Stimulated activated naive CD4-positive, alpha-beta T cell treated with Interleukin-2 at 50 U/mL for 16 hours (primary cell): Measurements from ENCODE around the gene RALGAPA2.
A peak's percentile ranks its signal among the peaks of the same experiment; 100 is the strongest.

Source experiments
- DNase-seq: peaks from one replicate; lab custom pipeline; 2025; lab: John Stamatoyannopoulos, UW

Gene RALGAPA2

DNA sequence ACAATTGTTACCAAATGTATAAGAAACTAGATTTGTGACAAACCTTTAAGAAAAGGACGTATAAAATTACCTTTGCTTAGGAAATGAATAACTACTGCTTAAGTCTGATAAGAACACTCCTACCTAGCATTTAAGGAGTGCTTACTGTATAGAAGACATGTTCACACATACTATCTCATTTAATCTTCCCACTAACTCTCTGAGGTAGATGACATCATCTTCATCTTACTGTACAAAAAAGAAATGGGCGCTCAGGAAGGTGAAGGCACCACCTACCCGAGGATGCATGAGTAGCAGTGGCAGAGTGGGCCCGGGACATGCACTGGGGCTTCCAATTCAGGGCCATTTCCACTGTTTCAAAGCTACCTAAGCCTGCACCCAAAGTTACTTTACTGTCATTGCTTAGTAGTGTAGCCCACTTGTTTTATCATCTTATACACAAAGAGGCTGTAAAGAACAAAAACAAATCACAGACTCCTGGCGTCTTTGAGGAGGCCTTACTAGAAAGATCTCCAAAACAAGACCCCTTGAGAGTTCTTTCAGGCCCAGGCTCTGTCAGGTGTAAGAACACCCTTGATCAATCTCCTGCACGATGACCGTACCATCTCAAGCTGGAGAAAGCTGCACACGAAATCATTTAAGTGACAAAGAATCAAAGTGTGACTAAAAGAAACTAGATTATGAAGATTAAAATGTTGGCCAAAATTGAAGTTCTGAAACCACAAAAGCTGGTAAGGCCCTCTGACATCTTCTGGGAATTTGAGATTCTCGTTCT is 216.5 kb downstream of the RALGAPA2 start:
- DNase-seq, result no peak

DNA sequence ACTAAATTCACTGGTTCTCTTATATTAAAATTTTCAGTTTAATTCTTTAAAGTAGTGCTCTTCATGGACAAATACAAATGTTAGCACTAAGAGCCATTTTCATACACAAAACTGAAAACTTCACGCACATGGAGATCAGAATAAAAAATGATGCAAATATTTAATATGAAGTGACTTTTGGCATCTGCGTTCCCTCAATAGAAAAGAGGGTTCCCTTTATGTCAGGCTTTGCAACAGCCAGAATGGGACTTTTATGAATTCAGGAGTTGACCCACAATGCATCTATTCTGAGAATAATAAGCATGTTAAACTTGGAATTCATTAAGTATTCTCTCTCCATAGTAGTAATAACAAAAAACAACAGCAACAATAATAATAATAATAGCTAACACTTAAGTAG is 218.7 kb downstream of the RALGAPA2 start:
- DNase-seq, result no peak

- no peak for DNase-seq
Measured at GRCh38 chr20:20492521-20493332, 219.7 kb downstream of the RALGAPA2 start.

DNA sequence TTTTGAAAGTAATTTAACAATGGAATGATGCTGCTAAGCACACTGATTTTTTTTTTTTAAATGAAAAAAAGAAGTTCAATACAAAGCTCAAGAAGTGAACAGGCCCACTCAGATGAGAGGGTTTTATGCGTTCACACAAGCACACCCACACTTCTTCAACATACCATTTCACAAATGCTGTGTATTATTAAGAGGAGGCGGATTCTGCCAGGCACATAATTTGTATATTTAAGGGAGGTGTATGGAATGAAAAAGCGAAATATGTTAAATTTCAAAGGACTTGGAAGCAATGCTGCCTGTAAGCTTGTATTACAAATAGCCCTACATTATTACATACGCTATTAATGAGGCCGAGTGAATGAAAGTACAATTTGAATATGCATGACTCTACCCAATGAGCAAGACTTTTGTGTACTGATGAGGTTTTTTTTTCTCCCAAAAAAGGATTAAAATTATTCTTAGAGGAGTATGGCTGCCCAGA is 220.6 kb downstream of the RALGAPA2 start:
- DNase-seq, result no peak

DNA sequence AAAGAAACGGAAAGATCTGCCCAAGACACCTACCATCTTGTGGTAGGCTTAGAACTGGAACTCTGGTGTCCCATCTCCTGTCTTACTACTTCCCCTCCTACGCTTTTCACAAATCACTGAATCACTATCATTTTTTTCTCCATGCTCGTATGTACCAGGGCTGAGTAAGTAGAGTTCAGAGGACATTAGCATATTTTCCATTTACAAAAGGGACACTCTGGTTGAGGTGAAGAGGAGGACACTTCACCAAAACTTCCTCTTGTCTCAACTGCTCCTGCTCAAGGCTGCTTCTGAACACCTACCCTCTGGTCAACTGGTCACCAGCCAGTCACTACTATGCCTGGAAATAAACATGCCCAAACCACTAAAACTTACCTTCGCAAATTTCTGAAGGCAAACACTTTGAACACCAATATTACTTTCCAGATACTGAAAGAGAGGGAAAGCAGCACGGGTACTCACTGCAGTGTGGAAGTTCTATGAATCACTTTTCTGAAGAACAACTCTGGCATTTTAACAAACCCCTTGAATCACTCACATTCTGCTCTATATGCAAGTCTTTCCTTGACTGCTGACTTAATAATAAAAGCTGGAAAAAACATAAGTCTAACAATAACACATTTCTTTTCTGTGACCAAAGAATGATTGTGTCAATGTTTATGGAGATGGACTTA is 221.2 kb downstream of the RALGAPA2 start:
- peak; percentile 12 for DNase-seq

- DNase-seq, result no peak
Measured at GRCh38 chr20:20490673-20491072, 221.8 kb downstream of the RALGAPA2 start.

GRCh38 chr20:20489648-20490341 is 222.6 kb downstream of the RALGAPA2 start:
- DNase-seq, result no peak

GRCh38 chr20:20489054-20489453 is 223.4 kb downstream of the RALGAPA2 start:
- DNase-seq, result no peak

- no peak for DNase-seq
Measured at GRCh38 chr20:20488388-20488787, 224.1 kb downstream of the RALGAPA2 start.

GRCh38 chr20:20487811-20488210 is 224.6 kb downstream of the RALGAPA2 start:
- DNase-seq, result no peak

- no peak for DNase-seq
Measured at GRCh38 chr20:20483328-20483727, 229.1 kb downstream of the RALGAPA2 start.

GRCh38 chr20:20482453-20482852 is 230.0 kb downstream of the RALGAPA2 start:
- DNase-seq, result no peak

- no peak for DNase-seq
Measured at GRCh38 chr20:20480689-20481088, 231.8 kb downstream of the RALGAPA2 start.

DNA sequence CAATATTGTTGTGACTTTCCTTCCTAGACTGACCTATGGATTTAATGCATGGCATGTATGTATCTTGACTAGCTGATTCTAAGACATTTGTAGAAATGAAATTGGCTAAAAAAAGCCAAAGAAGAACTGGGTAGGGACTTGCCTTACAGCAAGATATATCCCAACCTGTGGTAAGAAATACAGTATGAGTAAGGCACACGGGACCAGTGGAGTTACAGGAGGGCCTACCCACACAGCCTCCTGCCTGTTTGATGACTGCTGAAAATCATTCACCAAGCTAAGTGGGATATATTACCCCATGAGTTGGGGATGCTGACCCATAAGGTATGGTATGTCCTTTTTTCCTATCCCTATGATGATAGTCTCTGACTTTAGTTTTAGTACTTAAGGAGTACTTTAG is 232.3 kb downstream of the RALGAPA2 start:
- DNase-seq, result no peak

- no peak for DNase-seq
Measured at GRCh38 chr20:20477444-20478041, 234.9 kb downstream of the RALGAPA2 start.

GRCh38 chr20:20476504-20476903 is 235.9 kb downstream of the RALGAPA2 start:
- no peak for DNase-seq

GRCh38 chr20:20473657-20474056 is 238.8 kb downstream of the RALGAPA2 start:
- no peak for DNase-seq

GRCh38 chr20:20472684-20473274 is 239.7 kb downstream of the RALGAPA2 start:
- DNase-seq, result no peak

- DNase-seq, result no peak
Measured at GRCh38 chr20:20466341-20466879, 246.0 kb downstream of the RALGAPA2 start.

DNA sequence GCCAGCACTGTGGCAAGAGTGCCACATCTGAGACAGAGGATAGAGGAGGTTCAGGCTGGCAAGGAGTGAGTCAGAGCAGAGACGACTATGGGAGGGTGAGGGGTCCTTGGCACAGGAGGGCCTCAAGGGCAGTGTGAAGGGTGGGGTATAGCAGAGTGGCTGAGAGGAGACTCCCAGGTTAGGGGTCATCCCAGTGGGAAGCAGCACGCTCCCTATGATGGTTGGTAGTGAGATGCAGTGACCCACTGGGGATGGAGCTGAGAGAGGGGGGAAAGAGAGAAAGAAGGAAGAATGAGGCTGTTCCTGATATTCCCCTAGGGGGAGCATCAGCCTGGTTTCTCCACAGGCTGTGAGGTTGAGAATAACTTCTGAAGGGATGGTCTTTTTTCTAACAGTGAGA is 247.2 kb downstream of the RALGAPA2 start:
- no peak for DNase-seq

GRCh38 chr20:20463933-20464374 is 248.5 kb downstream of the RALGAPA2 start:
- no peak for DNase-seq
